HEK293 (cell line): Measurements from ENCODE around the gene DUT.

Experiments
- CTCF ChIP-seq: fragments of 450-650 bp; formaldehyde crosslinking; IDR thresholded peaks from 2 replicates; pipeline ENCODE4 v1.5.1; 2016; ENCODE audit warnings: missing biosample characterization, missing genetic modification characterization
- MYNN ChIP-seq: fragments of 450-650 bp; formaldehyde crosslinking; IDR thresholded peaks from 2 replicates; pipeline ENCODE4 v1.5.1; 2016; ENCODE audit warnings: missing biosample characterization, missing genetic modification characterization, borderline replicate concordance
- REPIN1 ChIP-seq: fragments of 450-650 bp; formaldehyde crosslinking; IDR thresholded peaks from 2 replicates; pipeline ENCODE4 v1.5.1; 2017; ENCODE audit warnings: missing biosample characterization, missing genetic modification characterization, low read depth
- YY1 ChIP-seq: fragments of 450-650 bp; formaldehyde crosslinking; IDR thresholded peaks from 2 replicates; pipeline ENCODE4 v1.5.1; 2018; ENCODE audit warnings: missing biosample characterization, missing genetic modification characterization
- ZBTB26 ChIP-seq: fragments of 450-650 bp; formaldehyde crosslinking; optimal IDR thresholded peaks from 2 replicates; pipeline ENCODE3; 2016; ENCODE audit warnings: missing biosample characterization, mild to moderate bottlenecking, missing genetic modification characterization
- ZNF292 ChIP-seq: fragments of 450-650 bp; formaldehyde crosslinking; IDR thresholded peaks from 2 replicates; pipeline ENCODE4 v1.5.1; 2016; ENCODE audit warnings: low read depth, missing biosample characterization, missing genetic modification characterization, borderline replicate concordance
- ZNF596 ChIP-seq: fragments of 450-650 bp; IDR thresholded peaks from 2 replicates; pipeline ENCODE4 v1.5.0; 2018; ENCODE audit warnings: missing biosample characterization, mild to moderate bottlenecking, missing genetic modification characterization, moderate library complexity
- ZSCAN5A ChIP-seq: fragments of 450-650 bp; formaldehyde crosslinking; IDR thresholded peaks from 2 replicates; pipeline ENCODE4 v1.5.1; 2016; ENCODE audit warnings: missing biosample characterization, missing genetic modification characterization
- TF ChIP-seq, protein P1 (sequence below): fragments of 450-650 bp; formaldehyde crosslinking; IDR thresholded peaks from 2 replicates; pipeline ENCODE4 v1.5.1; 2016; ENCODE audit warnings: missing biosample characterization, missing genetic modification characterization, borderline replicate concordance
- TF ChIP-seq, protein P2 (sequence below): fragments of 450-650 bp; formaldehyde crosslinking; IDR thresholded peaks from 2 replicates; pipeline ENCODE4 v1.5.1; 2017; ENCODE audit warnings: missing biosample characterization, missing genetic modification characterization

DNA sequence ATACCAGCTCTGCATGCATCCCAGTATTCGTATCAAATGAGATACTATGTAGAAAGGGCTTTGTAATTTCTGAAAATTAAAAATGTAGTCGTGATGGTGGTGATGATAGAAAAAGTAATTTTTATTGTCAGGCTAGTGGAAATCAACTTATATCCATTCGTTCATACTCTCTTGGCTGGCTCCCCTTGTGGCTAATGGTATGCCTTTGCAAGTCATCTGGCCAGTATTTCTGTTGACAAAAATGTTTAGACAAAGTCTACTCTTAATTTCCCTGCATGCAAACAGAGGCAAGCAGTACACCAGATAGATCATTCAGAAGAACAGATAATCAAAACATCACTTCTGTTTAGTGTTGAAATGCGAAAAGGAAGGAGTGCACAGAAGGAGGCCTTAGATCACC lies 49.6 kb upstream of the DUT start:
- TF ChIP-seq CTCF, result no peak
- no peak for TF ChIP-seq ZBTB26 (tag by site-specific recombination)
- TF ChIP-seq ZNF292, result no peak
- TF ChIP-seq MYNN, result no peak
- TF ChIP-seq YY1, result no peak
- TF ChIP-seq, protein P1, sequence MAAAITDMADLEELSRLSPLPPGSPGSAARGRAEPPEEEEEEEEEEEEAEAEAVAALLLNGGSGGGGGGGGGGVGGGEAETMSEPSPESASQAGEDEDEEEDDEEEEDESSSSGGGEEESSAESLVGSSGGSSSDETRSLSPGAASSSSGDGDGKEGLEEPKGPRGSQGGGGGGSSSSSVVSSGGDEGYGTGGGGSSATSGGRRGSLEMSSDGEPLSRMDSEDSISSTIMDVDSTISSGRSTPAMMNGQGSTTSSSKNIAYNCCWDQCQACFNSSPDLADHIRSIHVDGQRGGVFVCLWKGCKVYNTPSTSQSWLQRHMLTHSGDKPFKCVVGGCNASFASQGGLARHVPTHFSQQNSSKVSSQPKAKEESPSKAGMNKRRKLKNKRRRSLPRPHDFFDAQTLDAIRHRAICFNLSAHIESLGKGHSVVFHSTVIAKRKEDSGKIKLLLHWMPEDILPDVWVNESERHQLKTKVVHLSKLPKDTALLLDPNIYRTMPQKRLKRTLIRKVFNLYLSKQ (tag by site-specific recombination), result no peak
- no peak for TF ChIP-seq REPIN1 (tag by site-specific recombination)
- TF ChIP-seq ZSCAN5A (tag by site-specific recombination), result no peak
- TF ChIP-seq, protein P2, sequence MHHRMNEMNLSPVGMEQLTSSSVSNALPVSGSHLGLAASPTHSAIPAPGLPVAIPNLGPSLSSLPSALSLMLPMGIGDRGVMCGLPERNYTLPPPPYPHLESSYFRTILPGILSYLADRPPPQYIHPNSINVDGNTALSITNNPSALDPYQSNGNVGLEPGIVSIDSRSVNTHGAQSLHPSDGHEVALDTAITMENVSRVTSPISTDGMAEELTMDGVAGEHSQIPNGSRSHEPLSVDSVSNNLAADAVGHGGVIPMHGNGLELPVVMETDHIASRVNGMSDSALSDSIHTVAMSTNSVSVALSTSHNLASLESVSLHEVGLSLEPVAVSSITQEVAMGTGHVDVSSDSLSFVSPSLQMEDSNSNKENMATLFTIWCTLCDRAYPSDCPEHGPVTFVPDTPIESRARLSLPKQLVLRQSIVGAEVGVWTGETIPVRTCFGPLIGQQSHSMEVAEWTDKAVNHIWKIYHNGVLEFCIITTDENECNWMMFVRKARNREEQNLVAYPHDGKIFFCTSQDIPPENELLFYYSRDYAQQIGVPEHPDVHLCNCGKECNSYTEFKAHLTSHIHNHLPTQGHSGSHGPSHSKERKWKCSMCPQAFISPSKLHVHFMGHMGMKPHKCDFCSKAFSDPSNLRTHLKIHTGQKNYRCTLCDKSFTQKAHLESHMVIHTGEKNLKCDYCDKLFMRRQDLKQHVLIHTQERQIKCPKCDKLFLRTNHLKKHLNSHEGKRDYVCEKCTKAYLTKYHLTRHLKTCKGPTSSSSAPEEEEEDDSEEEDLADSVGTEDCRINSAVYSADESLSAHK (tag by site-specific recombination), result no peak
- TF ChIP-seq ZNF596 (tag by site-specific recombination), result no peak
